T-helper 9 cell (primary cell): ENCODE results near the gene ROBO1.
"Not testable (repeated sequence)": the region's sequence is repeated elsewhere in the genome, so short reads cannot be mapped to it uniquely, and the experiment has no call there.

ENCODE experiments used
- DNase-seq: peaks from one replicate; pipeline ENCODE4 v3.0.0-alpha.2; 2020

Gene ROBO1

DNA sequence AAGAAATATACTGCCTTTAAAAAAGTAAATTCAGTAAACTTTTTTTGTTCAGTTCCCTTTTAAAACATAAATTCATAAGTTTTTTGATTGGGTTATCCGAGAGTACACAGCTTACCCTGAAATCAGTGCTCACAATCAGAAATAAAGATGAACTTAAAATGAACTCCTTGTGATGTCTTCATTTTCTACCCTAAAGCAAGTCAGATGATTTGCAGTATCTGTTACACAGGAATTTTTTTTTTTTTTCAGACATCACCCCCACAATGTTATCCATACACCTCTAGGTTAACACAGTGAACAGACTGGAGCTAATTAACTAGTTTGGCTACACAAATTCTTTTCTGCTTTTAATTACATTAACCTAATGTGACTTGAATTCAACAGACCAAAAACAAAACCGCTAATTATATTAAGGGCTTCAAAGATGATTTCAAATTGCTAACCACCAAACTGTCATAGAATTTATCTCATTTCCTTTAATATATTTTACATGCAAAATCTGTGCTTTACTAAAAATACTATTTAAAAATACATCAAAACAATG lies 1042.0 kb downstream of the ROBO1 start:
- DNase-seq, result no peak

- no peak for DNase-seq
Measured at GRCh38 chr3:78724859-78725258, 1042.9 kb downstream of the ROBO1 start.

DNA sequence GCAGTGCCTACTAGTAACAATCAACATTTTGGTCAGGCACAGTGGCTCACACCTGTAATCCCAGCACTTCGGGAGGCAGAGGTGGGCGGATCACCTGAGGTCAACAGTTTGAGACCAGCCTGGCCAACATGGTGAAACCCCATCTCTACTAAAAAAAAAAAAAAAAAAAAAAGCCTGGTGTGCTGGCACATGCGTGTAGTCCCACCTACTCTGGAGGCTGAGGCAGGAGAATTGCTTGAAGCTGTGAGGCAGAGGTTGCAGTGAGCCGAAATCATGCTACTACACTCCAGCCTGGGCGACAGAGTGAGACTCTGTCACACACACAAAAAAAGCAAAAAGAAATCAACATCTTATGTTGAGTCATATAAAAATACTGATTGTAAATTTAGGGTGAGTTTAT lies 1043.4 kb downstream of the ROBO1 start:
- not testable (repeated sequence) for DNase-seq

GRCh38 chr3:78721771-78722543 lies 1045.8 kb downstream of the ROBO1 start:
- DNase-seq, result no peak

GRCh38 chr3:78718707-78719106 lies 1049.1 kb downstream of the ROBO1 start:
- no peak for DNase-seq

GRCh38 chr3:78717041-78717440 lies 1050.8 kb downstream of the ROBO1 start:
- no peak for DNase-seq

DNA sequence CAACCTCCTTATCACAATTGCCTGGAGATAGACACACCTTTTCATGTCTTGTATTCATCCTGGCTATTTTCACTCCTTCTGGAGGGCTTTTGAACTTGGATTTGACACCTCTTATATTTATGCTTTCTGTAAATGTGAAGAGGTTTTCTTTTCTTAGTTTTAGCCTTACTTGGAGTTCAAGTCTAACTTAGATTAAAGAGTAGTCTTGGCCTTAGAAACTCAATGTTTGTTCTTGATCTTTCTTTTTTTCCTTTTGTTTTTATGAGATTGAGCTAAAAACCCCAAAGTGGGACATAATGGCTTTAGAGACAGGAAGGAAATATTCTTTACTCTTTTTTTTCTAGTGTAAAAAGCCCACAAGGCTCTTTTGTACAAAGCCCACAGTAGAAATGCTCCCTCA lies 1054.9 kb downstream of the ROBO1 start:
- no peak for DNase-seq

DNA sequence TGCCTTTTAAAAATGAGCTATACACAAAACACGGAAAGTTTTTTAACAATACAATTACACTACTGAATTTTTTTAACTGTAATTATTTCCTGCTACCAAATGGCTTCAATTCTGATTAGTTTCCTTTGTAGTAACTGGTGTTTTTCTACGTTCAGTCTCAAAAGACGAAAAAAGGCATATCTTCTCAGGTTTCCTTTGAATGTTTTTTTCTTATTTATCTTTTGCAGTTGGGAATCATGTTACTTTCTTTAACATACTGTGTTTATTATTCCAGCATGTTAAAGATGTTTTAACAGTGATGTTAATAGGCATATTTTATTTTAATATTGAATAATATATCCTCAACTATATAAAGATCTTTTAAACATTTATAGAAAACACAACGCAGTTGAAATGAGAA lies 1055.5 kb downstream of the ROBO1 start:
- no peak for DNase-seq

DNA sequence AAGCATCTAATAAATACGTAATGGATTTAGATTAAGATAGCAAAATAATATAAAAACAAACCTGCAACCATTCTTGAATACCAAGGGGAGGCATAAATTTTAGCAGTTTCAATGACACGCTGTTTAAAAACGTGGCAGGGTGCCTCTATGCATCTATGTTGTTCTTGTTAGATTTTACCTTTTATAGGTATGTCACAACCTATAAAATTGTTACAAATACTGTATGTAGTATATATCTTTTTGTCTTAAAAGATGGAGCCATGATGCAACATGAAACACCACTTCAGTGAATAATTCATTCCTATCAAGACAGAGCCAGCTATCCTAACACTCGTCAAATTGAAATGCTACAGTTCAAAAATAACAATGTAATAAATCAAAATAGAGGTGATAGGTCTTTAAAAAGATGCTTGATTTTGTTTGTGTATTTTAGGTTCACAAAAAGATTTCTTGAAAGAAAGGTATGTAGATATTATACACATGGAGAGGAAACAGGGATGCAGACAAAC lies 1059.2 kb downstream of the ROBO1 start:
- no peak for DNase-seq

GRCh38 chr3:78707609-78708008 lies 1060.2 kb downstream of the ROBO1 start:
- DNase-seq, result no peak

DNA sequence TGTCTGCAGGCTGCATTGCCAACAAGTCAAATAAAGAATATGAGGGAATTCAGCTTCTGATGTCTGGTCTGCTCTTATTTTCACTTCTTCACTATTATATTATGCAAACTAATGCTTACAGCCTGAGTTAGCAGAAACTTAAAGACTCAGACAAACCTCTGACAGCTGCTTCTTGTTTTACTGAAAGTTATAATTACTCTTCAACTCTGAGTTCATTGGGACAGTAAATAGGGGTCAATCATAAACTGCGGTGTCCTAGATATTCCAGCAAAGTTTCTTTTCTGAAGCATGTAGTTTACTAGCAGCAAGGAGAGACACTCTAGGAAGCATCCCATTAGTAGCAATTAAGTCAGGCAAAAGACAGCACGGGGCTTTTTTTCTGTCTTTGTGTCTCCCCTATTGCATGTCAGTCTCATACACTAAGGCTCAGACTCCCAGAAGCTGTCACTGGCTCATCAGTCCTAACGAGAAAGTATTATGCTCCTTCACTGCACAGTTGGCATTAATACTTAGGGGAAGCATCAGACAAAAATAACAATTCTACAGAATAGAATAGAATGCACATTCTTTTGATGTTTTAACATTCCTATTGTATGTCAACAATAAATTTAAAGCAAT lies 1060.8 kb downstream of the ROBO1 start:
- DNase-seq, result no peak

DNA sequence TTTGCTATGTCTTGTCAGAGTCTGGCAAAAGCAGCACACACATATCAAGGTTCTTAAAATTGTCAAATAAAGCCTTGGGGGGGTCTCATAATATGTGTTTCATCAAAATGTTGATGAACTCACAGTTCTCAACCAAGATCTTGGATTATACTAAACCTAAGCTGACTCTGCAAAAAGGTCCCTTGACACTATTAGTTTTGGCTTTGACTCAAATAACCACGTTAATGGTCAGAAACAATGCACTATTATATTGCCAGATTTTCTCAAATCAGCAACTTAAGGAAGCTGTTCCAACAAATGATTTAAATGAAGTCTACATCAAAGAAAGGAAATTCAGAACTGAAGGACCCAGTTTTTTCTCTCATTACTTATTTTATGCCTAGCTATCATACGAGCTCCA lies 1063.9 kb downstream of the ROBO1 start:
- DNase-seq, result no peak

- no peak for DNase-seq
Measured at GRCh38 chr3:78701537-78701936, 1066.3 kb downstream of the ROBO1 start.

DNA sequence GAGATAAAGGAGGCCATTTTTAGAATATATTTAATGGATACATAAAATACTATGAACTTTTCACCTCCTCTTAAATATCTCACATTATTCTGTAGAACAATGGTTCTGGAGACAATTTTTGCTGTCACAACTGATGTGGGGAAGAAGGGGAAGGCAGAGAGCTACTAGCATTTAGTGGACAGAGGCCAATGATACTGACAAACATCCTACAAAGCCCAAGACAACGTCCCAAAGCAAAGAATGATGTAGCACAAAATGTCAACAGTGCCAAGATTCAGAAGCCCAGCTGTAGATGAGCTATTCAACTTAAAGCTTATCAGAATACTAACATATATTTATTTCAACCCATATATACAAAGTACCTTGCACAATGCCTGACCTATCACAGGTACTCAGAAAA lies 1069.4 kb downstream of the ROBO1 start:
- DNase-seq, result no peak

GRCh38 chr3:78697426-78697825 lies 1070.4 kb downstream of the ROBO1 start:
- DNase-seq, result no peak

- DNase-seq, result no peak
Measured at GRCh38 chr3:78690766-78691165, 1077.0 kb downstream of the ROBO1 start.

DNA sequence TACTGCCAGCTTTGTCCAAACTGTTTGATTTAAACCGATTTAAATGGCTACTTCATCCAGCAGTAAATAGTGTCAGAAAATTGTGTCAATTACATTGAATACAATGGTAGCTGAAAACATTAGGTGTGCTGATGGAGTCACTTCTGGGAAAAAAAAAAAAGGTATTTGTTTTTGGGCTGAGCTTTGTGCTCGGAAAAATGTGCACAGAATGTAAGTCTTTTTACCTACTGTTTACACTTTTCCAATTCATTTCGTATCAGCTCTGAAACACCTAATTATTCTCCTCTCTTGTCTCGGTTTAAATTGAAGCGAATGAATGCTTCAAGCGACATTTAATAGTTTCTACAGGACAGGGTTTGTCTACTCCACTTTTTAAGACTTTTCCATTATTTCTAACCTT lies 1078.4 kb downstream of the ROBO1 start:
- DNase-seq, result no peak

- no peak for DNase-seq
Measured at GRCh38 chr3:78687520-78687919, 1080.3 kb downstream of the ROBO1 start.

DNA sequence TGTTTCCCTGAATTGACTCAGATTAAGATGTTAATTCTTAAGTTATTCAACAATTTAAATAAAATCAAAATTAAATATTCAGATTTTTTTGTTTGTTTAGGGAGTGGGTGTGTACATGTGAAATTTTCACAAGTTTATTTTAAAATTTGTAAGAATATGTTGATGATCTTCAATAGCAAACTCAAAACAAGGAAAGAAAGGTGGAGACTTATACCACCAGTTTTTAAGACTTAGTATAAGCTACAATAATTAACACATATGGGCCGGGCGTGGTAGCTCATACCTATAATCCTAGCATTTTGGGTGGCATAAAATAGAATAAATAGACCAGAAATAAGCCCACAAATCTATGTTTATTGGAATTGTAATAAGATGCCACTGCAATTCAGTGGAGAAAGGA lies 1084.5 kb downstream of the ROBO1 start:
- no peak for DNase-seq

DNA sequence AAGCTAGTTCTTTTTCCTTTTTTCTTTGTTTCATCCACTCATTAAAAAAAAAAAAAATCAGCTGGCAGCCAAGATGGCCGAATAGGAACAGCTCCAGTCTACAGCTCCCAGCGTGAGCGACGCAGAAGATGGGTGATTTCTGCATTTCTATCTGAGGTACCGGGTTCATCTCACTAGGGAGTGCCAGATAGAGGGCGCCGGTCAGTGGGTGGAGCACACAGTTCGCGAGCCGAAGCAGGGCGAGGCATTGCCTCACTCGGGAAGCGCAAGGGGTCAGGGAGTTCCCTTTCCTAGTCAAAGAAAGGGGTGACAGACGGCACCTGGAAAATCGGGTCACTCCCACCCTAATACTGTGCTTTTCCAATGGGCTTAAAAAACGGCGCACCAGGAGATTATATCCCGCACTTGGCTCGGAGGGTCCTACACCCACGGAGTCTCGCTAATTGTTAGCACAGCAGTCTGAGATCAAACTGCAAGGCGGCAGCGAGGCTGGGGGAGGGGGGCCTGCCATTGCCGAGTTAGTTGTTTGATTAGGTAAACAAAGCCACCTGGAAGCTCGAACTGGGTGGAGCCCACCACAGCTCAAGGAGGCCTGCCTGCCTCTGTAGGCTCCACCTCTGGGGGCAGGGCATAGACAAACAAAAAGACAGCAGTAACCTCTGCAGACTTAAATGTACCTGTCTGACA lies 1092.5 kb downstream of the ROBO1 start:
- DNase-seq, result not testable (repeated sequence)

- DNase-seq, result no peak
Measured at GRCh38 chr3:78670746-78671145, 1097.1 kb downstream of the ROBO1 start.

DNA sequence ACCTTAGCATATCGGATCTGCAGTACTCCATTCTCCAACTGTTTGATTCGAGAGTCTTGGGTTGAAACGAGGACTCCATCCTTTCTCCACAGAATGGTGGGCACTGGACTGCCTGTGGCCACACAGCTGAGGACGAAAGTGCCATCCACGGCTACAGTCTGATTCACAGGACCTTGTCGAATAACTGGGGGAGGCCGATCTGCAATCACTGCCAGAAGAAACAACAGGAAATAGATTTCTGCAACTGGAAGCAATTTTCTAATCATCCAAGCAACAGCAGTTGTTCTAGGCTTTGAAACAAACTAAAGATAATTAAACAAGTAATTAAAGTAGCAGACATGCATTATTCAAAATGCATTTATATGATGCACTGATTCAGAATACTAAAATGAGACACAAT lies 1097.7 kb downstream of the ROBO1 start:
- no peak for DNase-seq

DNA sequence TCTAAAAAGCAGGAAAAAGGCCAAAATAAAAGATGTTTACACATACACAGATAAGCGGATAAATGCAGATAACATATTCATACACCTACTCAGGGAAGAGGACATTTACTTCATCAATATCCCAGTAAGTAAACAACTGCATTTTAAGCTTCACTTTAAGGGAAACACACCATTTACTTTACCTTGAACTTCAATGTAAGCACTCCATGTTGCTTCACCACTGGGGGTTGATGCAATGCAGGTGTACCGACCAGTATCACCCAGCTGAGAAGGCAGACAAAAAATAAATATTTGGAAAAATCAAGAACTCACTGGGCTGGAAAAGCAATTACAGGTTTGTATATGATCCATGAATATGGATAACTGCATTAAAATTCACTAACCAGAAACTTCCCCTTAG lies 1099.5 kb downstream of the ROBO1 start:
- no peak for DNase-seq

DNA sequence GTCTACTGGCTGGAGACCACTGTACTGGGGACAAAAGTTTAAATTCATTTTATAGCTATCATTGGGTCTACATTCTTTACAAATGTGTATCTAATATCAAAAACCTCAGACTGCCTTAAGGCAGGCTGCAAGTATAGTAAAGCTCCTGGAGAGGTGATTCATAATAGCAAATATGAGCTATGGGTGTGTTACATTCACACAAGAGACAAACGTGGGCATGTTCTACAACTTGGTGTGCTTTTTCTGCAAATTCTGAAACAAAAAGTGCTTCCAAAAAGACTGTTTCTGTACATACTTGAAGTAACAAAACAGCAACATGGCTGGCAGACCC lies 1101.4 kb downstream of the ROBO1 start:
- no peak for DNase-seq
